Duodenal mucosa (tissue), 2 donors: Measurements from ENCODE around the gene FBLN2.

Experiments
- H3K27ac ChIP-seq: one replicate; pipeline ENCODE4 v1.7.0; 2013; ENCODE audit warnings: low read depth, low read length
- H3K27me3 ChIP-seq, 2 donors: one replicate each; pipeline ENCODE4 v1.7.0; 2013; ENCODE audit warnings: low read length in 2 of 2, control low read depth in 1 of 2; ENCODE audit not compliant: insufficient read depth in 2 of 2, control insufficient read depth in 1 of 2
- H3K36me3 ChIP-seq, 2 donors: one replicate each; pipeline ENCODE4 v1.7.0; 2013; ENCODE audit warnings: low read length in 2 of 2, control low read depth in 1 of 2; ENCODE audit not compliant: insufficient read depth in 2 of 2, control insufficient read depth in 1 of 2
- H3K4me1 ChIP-seq, 2 donors: one replicate each; pipeline ENCODE4 v1.7.0; 2013; ENCODE audit warnings: low read length in 2 of 2, control low read depth in 1 of 2; ENCODE audit not compliant: insufficient read depth in 2 of 2, control insufficient read depth in 1 of 2
- H3K4me3 ChIP-seq, 2 donors: one replicate each; pipeline ENCODE4 v1.7.0; 2013; ENCODE audit warnings: low read length in 2 of 2, low read depth in 1 of 2
- H3K9ac ChIP-seq, 2 donors: one replicate each; pipeline ENCODE4 v1.7.0; 2013; ENCODE audit warnings: low read length in 2 of 2, low read depth in 1 of 2
- H3K9me3 ChIP-seq, 2 donors: one replicate each; pipeline ENCODE4 v1.7.0; 2013; ENCODE audit warnings: low read length in 2 of 2, control low read depth in 1 of 2; ENCODE audit not compliant: control insufficient read depth in 1 of 2

Gene FBLN2

GRCh38 chr3:13613343-13614190, 64.6 kb downstream of the FBLN2 start:
- Histone ChIP-seq H3K4me3 (no peak overlapping the region), H3K27ac (no peak overlapping the region), H3K27me3 (no peaks in the 10 kb centered on the region), H3K9ac (no peak overlapping the region), H3K9me3 (no peaks in the 10 kb centered on the region), H3K4me1 (no peaks in the 10 kb centered on the region), H3K36me3 (no peaks in the 10 kb centered on the region)

- Histone ChIP-seq H3K27me3 (no peaks in the 10 kb centered on the region), H3K27ac (no peak overlapping the region), H3K36me3 (no peaks in the 10 kb centered on the region), H3K9me3 (no peaks in the 10 kb centered on the region), H3K4me3 (no peak overlapping the region), H3K9ac (no peak overlapping the region), H3K4me1 (no peaks in the 10 kb centered on the region)
These were observed 65.7 kb downstream of the FBLN2 start for GRCh38 chr3:13614607-13615006.

DNA sequence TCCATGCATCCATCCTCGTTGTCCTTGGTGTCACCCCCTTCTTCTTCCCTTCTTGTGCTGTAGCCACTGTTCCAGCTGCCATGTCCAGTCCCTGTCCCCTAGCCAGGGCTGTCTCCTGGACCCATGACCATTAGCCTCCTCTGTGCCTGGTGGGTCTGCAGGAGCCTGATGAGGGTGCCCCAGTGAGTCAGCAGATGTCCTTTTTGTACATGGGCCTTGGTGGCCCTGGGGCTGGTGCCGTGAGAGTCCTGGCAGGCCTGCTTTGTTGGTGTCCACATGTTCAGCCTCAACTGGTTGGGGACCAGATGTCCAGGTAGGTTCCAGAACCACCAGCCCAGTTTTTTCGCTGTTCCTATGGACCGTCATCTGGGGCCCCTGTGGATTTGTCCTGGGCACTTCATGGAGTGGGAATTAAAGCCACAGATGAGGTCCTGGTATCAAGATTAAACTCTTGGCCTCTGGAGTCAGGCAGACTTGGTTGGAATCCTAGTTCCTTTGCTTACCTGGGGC, 66.1 kb downstream of the FBLN2 start:
- H3K4me1 ChIP-seq = no peaks in the 10 kb centered on the region
- H3K9me3 ChIP-seq = no peaks in the 10 kb centered on the region
- H3K27ac ChIP-seq = no peak overlapping the region
- H3K27me3 ChIP-seq = no peaks in the 10 kb centered on the region
- no peaks in the 10 kb centered on the region for H3K36me3 ChIP-seq
- H3K9ac ChIP-seq = no peak overlapping the region
- no peak overlapping the region for H3K4me3 ChIP-seq

GRCh38 chr3:13616359-13616758, 67.4 kb downstream of the FBLN2 start:
- Histone ChIP-seq H3K4me3 (no peak overlapping the region), H3K9me3 (no peaks in the 10 kb centered on the region), H3K27ac (no peak overlapping the region), H3K27me3 (no peaks in the 10 kb centered on the region), H3K9ac (no peak overlapping the region), H3K36me3 (no peaks in the 10 kb centered on the region), H3K4me1 (no peaks in the 10 kb centered on the region)

DNA sequence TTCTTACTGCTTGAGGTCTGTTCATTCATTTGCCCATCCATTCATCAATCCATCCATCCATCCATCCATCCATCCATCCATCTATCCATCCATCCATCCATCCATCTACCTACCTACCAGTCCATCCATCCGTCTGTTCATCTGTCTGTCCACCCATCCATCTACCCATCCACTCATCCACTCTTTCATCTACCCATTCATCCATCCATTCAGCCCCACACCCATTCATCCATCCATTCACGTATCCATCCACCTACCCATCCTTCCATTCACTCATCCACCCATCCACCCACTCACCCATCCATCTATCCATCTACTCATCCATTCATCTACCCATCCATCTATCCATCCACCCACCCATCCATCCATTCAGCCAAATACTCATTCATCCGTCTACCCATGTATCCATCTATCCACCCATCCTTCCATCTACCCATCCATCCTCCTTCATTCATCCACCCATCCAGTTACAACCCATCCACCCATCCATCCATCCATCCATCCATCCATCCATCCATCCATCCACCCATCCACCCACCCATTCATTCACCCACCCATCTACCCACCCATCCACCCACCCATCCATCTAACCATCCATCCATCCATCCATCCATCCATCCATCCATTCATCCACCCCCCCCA, 68.3 kb downstream of the FBLN2 start:
- no peak overlapping the region for H3K4me3 ChIP-seq
- H3K9ac ChIP-seq = no peak overlapping the region
- H3K4me1 ChIP-seq = no peaks in the 10 kb centered on the region
- no peaks in the 10 kb centered on the region for H3K36me3 ChIP-seq
- no peaks in the 10 kb centered on the region for H3K27me3 ChIP-seq
- H3K9me3 ChIP-seq = no peaks in the 10 kb centered on the region
- no peak overlapping the region for H3K27ac ChIP-seq

GRCh38 chr3:13617981-13618380, 69.1 kb downstream of the FBLN2 start:
- Histone ChIP-seq H3K36me3 (no peaks in the 10 kb centered on the region), H3K9ac (no peak overlapping the region), H3K4me1 (no peaks in the 10 kb centered on the region), H3K27ac (no peak overlapping the region), H3K4me3 (no peak overlapping the region), H3K9me3 (no peaks in the 10 kb centered on the region), H3K27me3 (no peaks in the 10 kb centered on the region)

GRCh38 chr3:13618836-13619235, 69.9 kb downstream of the FBLN2 start:
- H3K27me3 ChIP-seq = no peaks in the 10 kb centered on the region
- no peaks in the 10 kb centered on the region for H3K4me1 ChIP-seq
- H3K4me3 ChIP-seq = no peak overlapping the region
- H3K9ac ChIP-seq = no peak overlapping the region
- no peaks in the 10 kb centered on the region for H3K9me3 ChIP-seq
- H3K36me3 ChIP-seq = no peaks in the 10 kb centered on the region
- H3K27ac ChIP-seq = no peak overlapping the region

- H3K9ac ChIP-seq = no peak overlapping the region
- no peak overlapping the region for H3K4me3 ChIP-seq
- no peaks in the 10 kb centered on the region for H3K4me1 ChIP-seq
- H3K27ac ChIP-seq = no peak overlapping the region
- H3K27me3 ChIP-seq = no peaks in the 10 kb centered on the region
- H3K9me3 ChIP-seq = no peaks in the 10 kb centered on the region
- H3K36me3 ChIP-seq = no peaks in the 10 kb centered on the region
These were observed 70.8 kb downstream of the FBLN2 start for GRCh38 chr3:13619661-13620230.

- Histone ChIP-seq H3K27me3 (no peaks in the 10 kb centered on the region), H3K9ac (no peak overlapping the region), H3K9me3 (no peaks in the 10 kb centered on the region), H3K4me3 (no peak overlapping the region), H3K36me3 (no peaks in the 10 kb centered on the region), H3K4me1 (no peaks in the 10 kb centered on the region), H3K27ac (no peak overlapping the region)
These were observed 71.4 kb downstream of the FBLN2 start for GRCh38 chr3:13620281-13620680.

DNA sequence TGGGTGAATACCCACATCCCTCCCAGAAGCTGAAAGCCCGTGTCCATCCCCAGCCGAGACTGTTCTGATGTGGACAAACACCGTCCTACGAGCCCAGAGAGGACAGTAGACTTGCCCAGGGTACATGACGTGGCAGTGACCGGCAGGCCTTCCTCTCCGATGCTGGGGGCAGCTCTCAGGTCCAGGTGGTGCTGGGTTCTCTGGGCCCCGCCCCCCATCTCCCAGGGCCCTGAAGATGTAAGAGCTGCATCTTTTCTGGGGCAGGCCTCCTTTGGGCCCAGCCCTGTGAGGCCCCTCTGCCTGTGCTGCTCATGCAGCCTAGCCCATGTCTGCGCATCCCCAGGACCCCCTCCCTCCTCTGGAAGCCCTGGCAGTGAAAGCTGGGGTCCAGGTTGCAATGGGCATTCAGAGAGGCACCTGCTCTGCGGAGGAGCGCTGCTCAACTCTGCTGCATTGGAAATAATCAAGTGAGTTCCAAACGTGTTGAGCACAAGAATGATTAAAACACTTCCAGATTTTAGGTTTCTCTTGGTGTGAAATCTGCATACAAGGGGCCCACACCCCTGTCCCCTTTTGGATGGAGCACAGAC, 71.9 kb downstream of the FBLN2 start:
- Histone ChIP-seq H3K4me1 (no peaks in the 10 kb centered on the region), H3K9ac (no peak overlapping the region), H3K4me3 (no peak overlapping the region), H3K27ac (no peak overlapping the region), H3K27me3 (no peaks in the 10 kb centered on the region), H3K9me3 (no peaks in the 10 kb centered on the region), H3K36me3 (no peaks in the 10 kb centered on the region)
